ENCODE results near the gene GATC. TPM values are rescaled to one million over a fixed set of nuclear protein-coding genes. Genes with fewer than 3 reads are reported as not detected.

Gene GATC
- total and polyA plus RNA-seq, 2 donors (not counting 1 experiment from before 2014, with no cell fraction given): 15.0 to 26.0 TPM

- H3K79me2 ChIP-seq (ENCODE audit: control insufficient read depth, insufficient read depth, low read length): peaks cover 5% of the 10 kb centered on the region
- no peaks in the 10 kb centered on the region for H4K20me1 ChIP-seq (ENCODE audit: control insufficient read depth, insufficient read depth, low read length, poor library complexity, severe bottlenecking)
- ATAC-seq (ENCODE audit: low read depth) (no peak), DNase-seq (no peak)
- H3K9me3 Mint-ChIP-seq (ENCODE audit: insufficient read depth): no peaks in the 10 kb centered on the region
- no peak overlapping the region for H3K4me2 ChIP-seq (replicated peaks; ENCODE audit: low read depth, low read length, poor library complexity, severe bottlenecking)
- no peak overlapping the region for H3K4me3 Mint-ChIP-seq
- TF ChIP-seq CTCF (IDR thresholded peaks at IDR 0.05) (no peak), EZH2 (IDR thresholded peaks at IDR 0.05; ENCODE audit: borderline replicate concordance, insufficient read depth, low read depth, low read length, poor library complexity, severe bottlenecking) (no peak)
- no peak overlapping the region for H3K27ac Mint-ChIP-seq
- H3K9ac ChIP-seq (ENCODE audit: low read length): no peak overlapping the region
- H3K27me3 ChIP-seq (replicated peaks in 1 of 4; ENCODE audit: control extremely low read depth in 1 of 4, control insufficient read depth in 3 of 4, insufficient read depth in 4 of 4, low read length in 3 of 4): peaks cover 0 to 16% (median 3%) of the 10 kb centered on the region in 4 experiments
- no peaks in the 10 kb centered on the region for H3K36me3 ChIP-seq (replicated peaks in 1 of 2; ENCODE audit: control extremely low read depth in 1 of 2, control insufficient read depth in 1 of 2, extremely low read depth in 1 of 2, insufficient read depth in 2 of 2, low read length in 1 of 2)
- intact Hi-C loops (cut with micrococcal nuclease): loop anchor here (10.0 kb wide), 1 partner anchor 662 kb away; no protein-coding TSS in a partner anchor
- peaks cover 23% of the 10 kb centered on the region for H3K27me3 Mint-ChIP-seq
- 41% methylated on average over 7 of the region's 10 CpGs for WGBS (ENCODE audit: insufficient coverage)
- no peak overlapping the region for H3K27ac ChIP-seq (ENCODE audit: low read length in 2 of 2)
- POLR2A ChIA-PET: no interaction called here
- H3K9me3 ChIP-seq (ENCODE audit: control extremely low read depth in 1 of 3, control insufficient read depth in 2 of 3, insufficient read depth in 1 of 3, low read length in 2 of 3): peaks cover 0 to 8% (median 2%) of the 10 kb centered on the region in 3 donors
- H3K4me1 ChIP-seq (ENCODE audit: control insufficient read depth in 2 of 2, insufficient read depth in 2 of 2, low read length in 2 of 2): peaks cover 0 to 3% of the 10 kb centered on the region in 2 donors
- H3K4me1 Mint-ChIP-seq: peaks cover 7% of the 10 kb centered on the region
- CTCF ChIA-PET: interaction anchor here (0.7 to 2.4 kb wide), 2 partner anchors 193 to 205 kb away, joined by 3 to 9 read pairs; no protein-coding TSS in a partner anchor
- no peak overlapping the region for H3K4me3 ChIP-seq (ENCODE audit: control extremely low read depth in 1 of 5, extremely low read depth in 1 of 5, insufficient read depth in 1 of 5, low read depth in 2 of 5, low read length in 4 of 5)
- H2AFZ ChIP-seq (ENCODE audit: insufficient read depth, low read depth, low read length, poor library complexity, severe bottlenecking): no peak overlapping the region
Measured at GRCh38 chr12:120432772-120433525, 13.3 kb upstream of the GATC start.
